Cardiac septum (tissue), 1 donor: ENCODE data around the gene MADD. TPM values are rescaled to one million over a fixed set of nuclear protein-coding genes. Genes with fewer than 3 reads are reported as not detected.

ENCODE experiments used
- DNase-seq: peaks from one replicate; pipeline ENCODE4 v3.0.0-alpha.2; 2020; ENCODE audit warnings: low spot score
- intact Hi-C: fragments of 100-400 bp; cut with DNase I; formaldehyde crosslinking; loops from one replicate; pipeline ENCODE4 v1.14.0; 2022
- long read RNA-seq: library from polyadenylated mRNA; unstranded; transcript quantifications from one replicate; pipeline ENCODE4 v2.0.0, GENCODE V29; 2021
- total RNA-seq: library from RNA; stranded (reverse); fragmentation: NEBNext Ultra II Directional; extraction: Animal tissue kit (Norgen Biotek cat#: 25700); gene quantifications from one replicate; pipeline ENCODE4 v1.2.1, GENCODE V29; 2021
- donor health status: DM: no; HTN: no; CAD: no.

MADD gene
- 33.1 TPM for total RNA-seq
- long read RNA-seq, transcript MADD-216 (2 exons, 924 nt) = major isoform, 6 of 26 reads
- long read RNA-seq, partial matches to known transcripts = 6 of 26 reads
- long read RNA-seq, other reads (novel, unspliced or antisense) = 14 of 26 reads

GRCh38 chr11:47269829-47270305, at the start of gene MADD:
Gene MADD (plus strand): TSS chr11:47270133.
- DNase-seq = peak; percentile 92
- intact Hi-C loops = loop anchor here (2.0 to 5.0 kb wide), 3 partner anchors 37 to 139 kb away; partner anchors contain the start of genes MYBPC3 and SLC39A13

- intact Hi-C loops = no loop called here
- no peak for DNase-seq
Observed at GRCh38 chr11:47220401-47220821, 49.5 kb upstream of the MADD start.

GRCh38 chr11:47222696-47223095, 47.2 kb upstream of the MADD start:
- DNase-seq = no peak
- intact Hi-C loops = no loop called here

- intact Hi-C loops = no loop called here
- no peak for DNase-seq
Observed at GRCh38 chr11:47225552-47226400, 44.2 kb upstream of the MADD start.

GRCh38 chr11:47229161-47229560, 40.8 kb upstream of the MADD start:
- DNase-seq = no peak
- intact Hi-C loops = no loop called here

GRCh38 chr11:47233051-47233450, 36.9 kb upstream of the MADD start:
- intact Hi-C loops = no loop called here
- no peak for DNase-seq

- intact Hi-C loops = no loop called here
- DNase-seq = no peak
Observed at GRCh38 chr11:47233989-47234668, 35.8 kb upstream of the MADD start.

- no peak for DNase-seq
- intact Hi-C loops = no loop called here
Observed at GRCh38 chr11:47234669-47235100, 35.2 kb upstream of the MADD start.

- intact Hi-C loops = no loop called here
- DNase-seq = no peak
Observed at GRCh38 chr11:47235163-47235562, 34.8 kb upstream of the MADD start.

- no peak for DNase-seq
- intact Hi-C loops = no loop called here
Observed at GRCh38 chr11:47236482-47236881, 33.5 kb upstream of the MADD start.

GRCh38 chr11:47239852-47240251, 30.1 kb upstream of the MADD start:
- intact Hi-C loops = no loop called here
- no peak for DNase-seq

GRCh38 chr11:47241841-47242301, 28.1 kb upstream of the MADD start:
- DNase-seq = no peak
- intact Hi-C loops = no loop called here

GRCh38 chr11:47242596-47243192, 27.2 kb upstream of the MADD start:
- intact Hi-C loops = no loop called here
- DNase-seq = no peak

- no peak for DNase-seq
- intact Hi-C loops = no loop called here
Observed at GRCh38 chr11:47243454-47243853, 26.5 kb upstream of the MADD start.

- intact Hi-C loops = no loop called here
- no peak for DNase-seq
Observed at GRCh38 chr11:47244448-47245350, 25.2 kb upstream of the MADD start.

GRCh38 chr11:47245611-47246357, 24.1 kb upstream of the MADD start:
- intact Hi-C loops = no loop called here
- no peak for DNase-seq

GRCh38 chr11:47247502-47247901, 22.4 kb upstream of the MADD start:
- intact Hi-C loops = no loop called here
- DNase-seq = no peak

GRCh38 chr11:47248304-47248663, 21.6 kb upstream of the MADD start:
- DNase-seq = no peak
- intact Hi-C loops = no loop called here
